IMR-90 (cell line): ENCODE data around the gene DLK2. TPM values are rescaled to one million over a fixed set of nuclear protein-coding genes. Genes with fewer than 3 reads are reported as not detected.

Experiments used
- ATAC-seq: fragments of 200-7000 bp; cut with Tn5 transposase; 2 replicates; pipeline ENCODE4 v1.9.1; 2020; ENCODE audit warnings: low read depth, mild to moderate bottlenecking, moderate library complexity
- BruUV-seq: library from RNA; stranded (reverse); fragments of 400-500 nt; replicated peaks from 2 replicates; lab custom pipeline; 2021; lab: Mats Ljungman, UMichigan
- CTCF ChIA-PET: fragments of 300-600 bp; formaldehyde crosslinking; extraction: SDS; loops from one replicate; lab custom pipeline; 2021; ENCODE audit warnings: antibody characterized with exemption; lab: Yijun Ruan, JAX
- POLR2A ChIA-PET: fragments of 300-600 bp; sonication (Branson Sonifier 250); formaldehyde crosslinking; loops from one replicate; lab custom pipeline; 2022; ENCODE audit warnings: antibody characterized with exemption; ENCODE audit not compliant: unreplicated experiment; lab: Charles Lee
- DNase-seq: peaks from one replicate; pipeline ENCODE4 v3.0.0; 2013
- H2AFZ ChIP-seq: replicated peaks from 2 replicates; pipeline ENCODE3; 2013; ENCODE audit warnings: low read length, mild to moderate bottlenecking; ENCODE audit not compliant: poor library complexity
- H2AK5ac ChIP-seq: 2 replicates; pipeline ENCODE4 v1.6.1; 2013; ENCODE audit warnings: low read depth, low read length, inconsistent platforms
- H2AK9ac ChIP-seq: replicated peaks from 2 replicates; pipeline ENCODE3; 2013; ENCODE audit warnings: mild to moderate bottlenecking, low read depth, low read length, moderate library complexity; ENCODE audit not compliant: poor library complexity
- H2BK120ac ChIP-seq: 2 replicates; pipeline ENCODE4 v1.6.1; 2013; ENCODE audit warnings: low read depth, low read length, inconsistent platforms
- H2BK15ac ChIP-seq: 3 replicates; pipeline ENCODE4 v1.6.1; 2013; ENCODE audit warnings: low read depth, low read length, inconsistent platforms
- H2BK20ac ChIP-seq: 2 replicates; pipeline ENCODE4 v1.6.1; 2013; ENCODE audit warnings: low read depth, mild to moderate bottlenecking, inconsistent platforms, low read length, moderate library complexity
- H2BK5ac ChIP-seq: 2 replicates; pipeline ENCODE4 v1.6.1; 2013; ENCODE audit warnings: mild to moderate bottlenecking, low read depth, low read length, inconsistent platforms; ENCODE audit not compliant: poor library complexity, severe bottlenecking
- H3K14ac ChIP-seq: replicated peaks from 2 replicates; pipeline ENCODE4 v1.6.1; 2013; ENCODE audit warnings: low read depth, low read length, inconsistent platforms
- H3K18ac ChIP-seq: 2 replicates; pipeline ENCODE4 v1.6.1; 2013; ENCODE audit warnings: low read depth, low read length, control low read depth
- H3K23ac ChIP-seq: 2 replicates; pipeline ENCODE4 v1.6.1; 2013; ENCODE audit warnings: low read depth, low read length, inconsistent platforms
- H3K27ac ChIP-seq: 2 replicates; pipeline ENCODE4 v1.5.1; 2013; ENCODE audit warnings: mild to moderate bottlenecking, control low read depth, low read length; ENCODE audit not compliant: insufficient read depth
- H3K27me3 ChIP-seq: 2 replicates; pipeline ENCODE4 v1.6.1; 2013; ENCODE audit warnings: low read length; ENCODE audit not compliant: control insufficient read depth, insufficient read depth
- H3K36me3 ChIP-seq: 2 replicates; pipeline ENCODE4 v1.6.1; 2013; ENCODE audit warnings: low read length, mixed read lengths; ENCODE audit not compliant: control insufficient read depth, insufficient read depth
- H3K4ac ChIP-seq: 2 replicates; pipeline ENCODE4 v1.6.1; 2013; ENCODE audit warnings: low read depth, low read length, inconsistent platforms
- H3K4me1 ChIP-seq: 2 replicates; pipeline ENCODE4 v1.6.1; 2013; ENCODE audit warnings: low read length, mixed read lengths; ENCODE audit not compliant: control insufficient read depth, insufficient read depth
- H3K4me2 ChIP-seq: 2 replicates; pipeline ENCODE4 v1.6.1; 2013; ENCODE audit warnings: low read depth, mild to moderate bottlenecking, control low read depth, low read length, moderate library complexity
- H3K4me3 ChIP-seq: 2 replicates; pipeline ENCODE4 v1.5.1; 2013; ENCODE audit warnings: low read depth, mild to moderate bottlenecking, control low read depth, low read length, moderate library complexity; ENCODE audit not compliant: insufficient read depth
- H3K56ac ChIP-seq: 2 replicates; pipeline ENCODE4 v1.6.1; 2013; ENCODE audit warnings: low read length, inconsistent platforms; ENCODE audit not compliant: insufficient read depth; ENCODE audit errors: extremely low read depth
- H3K79me1 ChIP-seq, 2 experiments: 2 replicates each; pipeline ENCODE4 v1.6.1; 2013; ENCODE audit warnings: low read length in 2 of 2, inconsistent platforms in 1 of 2, low read depth in 1 of 2
- H3K9ac ChIP-seq: 2 replicates; pipeline ENCODE4 v1.6.1; 2013; ENCODE audit warnings: low read depth, low read length, control low read depth
- H3K9me1 ChIP-seq: 2 replicates; pipeline ENCODE4 v1.6.1; 2013; ENCODE audit warnings: low read length, inconsistent platforms; ENCODE audit not compliant: insufficient read depth
- H3K9me3 ChIP-seq: 2 replicates; pipeline ENCODE4 v1.6.1; 2013; ENCODE audit warnings: low read length; ENCODE audit not compliant: control insufficient read depth, insufficient read depth
- H4K20me1 ChIP-seq: 2 replicates; pipeline ENCODE4 v1.6.1; 2013; ENCODE audit warnings: low read length, inconsistent platforms; ENCODE audit not compliant: insufficient read depth
- H4K5ac ChIP-seq: 2 replicates; pipeline ENCODE4 v1.6.1; 2013; ENCODE audit warnings: mild to moderate bottlenecking, low read depth, low read length, control low read depth
- H4K8ac ChIP-seq, 2 experiments: 2 replicates each; pipeline ENCODE4 v1.6.1; 2013; ENCODE audit warnings: low read depth in 2 of 2, low read length in 2 of 2, control low read depth in 1 of 2, inconsistent platforms in 1 of 2
- H4K91ac ChIP-seq: 2 replicates; pipeline ENCODE4 v1.6.1; 2013; ENCODE audit warnings: low read depth, low read length, inconsistent platforms; ENCODE audit not compliant: insufficient read depth
- BHLHE40 ChIP-seq: fragments of 150-350 bp; IDR thresholded peaks from 2 replicates; pipeline ENCODE4 v1.6.1; 2016; ENCODE audit warnings: mild to moderate bottlenecking, low read depth, low read length
- CEBPB ChIP-seq: IDR thresholded peaks from 2 replicates; pipeline ENCODE4 v1.6.1; 2012; ENCODE audit warnings: low read depth, low read length, improper control_type of control experiment
- CHD1 ChIP-seq: IDR thresholded peaks from 2 replicates; pipeline ENCODE4 v1.6.1; 2012; ENCODE audit warnings: low read depth, low read length, improper control_type of control experiment
- CTCF ChIP-seq: conservative IDR thresholded peaks from 2 replicates; pipeline ENCODE4 v1.5.1; 2012; ENCODE audit warnings: mild to moderate bottlenecking, low read depth, low read length, improper control_type of control experiment
- FOS ChIP-seq: fragments of 150-350 bp; IDR thresholded peaks from 2 replicates; pipeline ENCODE4 v1.6.1; 2016; ENCODE audit warnings: low read depth, low read length
- MAFK ChIP-seq: IDR thresholded peaks from 2 replicates; pipeline ENCODE4 v1.6.1; 2012; ENCODE audit warnings: low read depth, low read length, improper control_type of control experiment
- MAZ ChIP-seq: IDR thresholded peaks from 2 replicates; pipeline ENCODE4 v1.6.1; 2012; ENCODE audit warnings: low read depth, mild to moderate bottlenecking, low read length, improper control_type of control experiment, moderate library complexity, borderline replicate concordance
- MXI1 ChIP-seq: IDR thresholded peaks from 2 replicates; pipeline ENCODE4 v1.6.1; 2012; ENCODE audit warnings: low read depth, mild to moderate bottlenecking, low read length, moderate library complexity, borderline replicate concordance
- NFE2L2 ChIP-seq: fragments of 150-350 bp; IDR thresholded peaks from 2 replicates; pipeline ENCODE4 v1.6.1; 2016; ENCODE audit warnings: low read depth, mild to moderate bottlenecking, low read length
- POLR2A ChIP-seq: IDR thresholded peaks from 2 replicates; pipeline ENCODE4 v1.6.1; 2012; ENCODE audit warnings: mild to moderate bottlenecking, low read depth, low read length
- RAD21 ChIP-seq: IDR thresholded peaks from 2 replicates; pipeline ENCODE4 v1.6.1; 2012; ENCODE audit warnings: low read length, improper control_type of control experiment
- RCOR1 ChIP-seq: IDR thresholded peaks from 2 replicates; pipeline ENCODE4 v1.6.1; 2012; ENCODE audit warnings: mild to moderate bottlenecking, low read length, improper control_type of control experiment; ENCODE audit not compliant: insufficient replicate concordance
- RFX5 ChIP-seq: IDR thresholded peaks from 2 replicates; pipeline ENCODE4 v1.8.0; 2012; ENCODE audit warnings: low read depth, mild to moderate bottlenecking, low read length, moderate library complexity
- SMC3 ChIP-seq: fragments of 150-350 bp; IDR thresholded peaks from 2 replicates; pipeline ENCODE4 v1.6.1; 2016; ENCODE audit warnings: low read depth, mild to moderate bottlenecking, antibody characterized with exemption, low read length, moderate library complexity
- USF2 ChIP-seq: fragments of 150-350 bp; IDR thresholded peaks from 2 replicates; pipeline ENCODE4 v1.6.1; 2017; ENCODE audit warnings: mild to moderate bottlenecking, antibody characterized with exemption, low read length, low read depth
- WGBS, 2 experiments: methylation state at CpG; one replicate each; pipeline versions ENCODE4 v1.1.5 to v1.1.7; 2013; ENCODE audit warnings: missing lambda C conversion rate in 2 of 2; ENCODE audit not compliant: insufficient read length in 1 of 2; ENCODE audit errors: extremely low coverage in 2 of 2; 5-methylcytosine and 5-hydroxymethylcytosine counted together
- dilution Hi-C: fragments of 300-500 bp; cut with HindIII; formaldehyde crosslinking; loops from one replicate; pipeline ENCODE4 v1.14.3; 2018; ENCODE audit warnings: low sequenced_read_pairs; ENCODE audit not compliant: unreplicated experiment
- in situ Hi-C: fragments of 300-500 bp; cut with MboI; formaldehyde crosslinking; loops from 3 replicates; pipeline ENCODE4 v1.14.3; 2019; ENCODE audit warnings: low sequenced_read_pairs, inconsistent platforms, mixed read lengths
- intact Hi-C: fragments of 100-400 bp; cut with micrococcal nuclease; formaldehyde crosslinking; loops from 2 replicates; pipeline ENCODE4 v1.10.0; 2022
- polyA plus RNA-seq, 3 experiments: library from polyadenylated mRNA; depleted of rRNA; stranded (reverse); fragments of >200 nt; gene quantifications; 2 replicates each; pipeline ENCODE4 v1.2.3, GENCODE V29; 2012; ENCODE audit warnings: low replicate concordance in 1 of 3
- total RNA-seq: library from RNA; depleted of rRNA; stranded (reverse); fragments of >200 nt; gene quantifications from 2 replicates; pipeline ENCODE4 v1.2.3, GENCODE V29; 2012
- TF ChIP-seq, protein P1 (sequence below): fragments of 150-350 bp; IDR thresholded peaks from 2 replicates; pipeline ENCODE4 v1.6.1; 2016; ENCODE audit warnings: low read depth, mild to moderate bottlenecking, low read length, moderate library complexity, borderline replicate concordance

DLK2 gene
- total and polyA plus RNA-seq, 2 of the 4 experiments (the other 2 are of a cell fraction) = 0.90 to 2.8 TPM

DNA sequence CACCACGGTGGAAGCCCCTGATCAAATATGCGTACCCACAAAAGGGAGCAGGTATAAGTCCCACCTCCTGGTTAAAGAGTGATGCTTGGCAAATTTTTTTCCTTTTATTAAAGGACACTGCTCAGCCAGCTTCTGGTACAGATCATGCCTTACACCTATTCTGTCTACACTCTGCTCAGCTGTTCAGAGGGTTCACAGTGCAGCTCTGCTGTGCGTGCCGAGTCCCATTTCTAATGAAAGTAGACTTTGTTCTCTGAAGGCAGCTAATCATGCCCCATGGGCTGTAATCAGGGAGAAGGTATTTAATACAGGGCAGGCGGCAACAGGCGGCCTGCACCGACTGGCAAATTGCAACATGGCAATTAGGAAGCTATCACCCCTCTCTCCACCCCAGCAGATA is 38.5 kb upstream of the DLK2 start:
- DNase-seq (no peak), ATAC-seq (no peak)
- H3K4me2 ChIP-seq = no peak overlapping the region
- H2AK5ac ChIP-seq = no peak overlapping the region
- H3K79me1 ChIP-seq = peaks cover 34 to 76% of the 10 kb centered on the region in 2 experiments
- no peaks in the 10 kb centered on the region for H3K27me3 ChIP-seq
- no peak overlapping the region for H3K14ac ChIP-seq
- no peaks in the 10 kb centered on the region for H3K9me3 ChIP-seq
- no peak overlapping the region for H3K23ac ChIP-seq
- no peak overlapping the region for H2BK20ac ChIP-seq
- H3K4ac ChIP-seq = no peak overlapping the region
- TF ChIP-seq, protein P1, sequence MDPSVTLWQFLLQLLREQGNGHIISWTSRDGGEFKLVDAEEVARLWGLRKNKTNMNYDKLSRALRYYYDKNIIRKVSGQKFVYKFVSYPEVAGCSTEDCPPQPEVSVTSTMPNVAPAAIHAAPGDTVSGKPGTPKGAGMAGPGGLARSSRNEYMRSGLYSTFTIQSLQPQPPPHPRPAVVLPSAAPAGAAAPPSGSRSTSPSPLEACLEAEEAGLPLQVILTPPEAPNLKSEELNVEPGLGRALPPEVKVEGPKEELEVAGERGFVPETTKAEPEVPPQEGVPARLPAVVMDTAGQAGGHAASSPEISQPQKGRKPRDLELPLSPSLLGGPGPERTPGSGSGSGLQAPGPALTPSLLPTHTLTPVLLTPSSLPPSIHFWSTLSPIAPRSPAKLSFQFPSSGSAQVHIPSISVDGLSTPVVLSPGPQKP = no peak
- TF ChIP-seq BHLHE40 (no peak), MXI1 (no peak), CTCF (no peak), MAZ (no peak), MAFK (no peak), CHD1 (no peak), SMC3 (no peak), NFE2L2 (no peak), CEBPB (no peak), RAD21 (no peak), USF2 (no peak), RFX5 (no peak), FOS (no peak), POLR2A (no peak), RCOR1 (no peak)
- 0 out of 3 replicates have a peak overlapping the region, but pooled peaks have one; percentile 2 for H2BK15ac ChIP-seq
- peaks cover 4% of the 10 kb centered on the region; the same call in 1 of the 2 replicates for H3K36me3 ChIP-seq
- no peak overlapping the region for H4K91ac ChIP-seq
- no peak overlapping the region for H4K8ac ChIP-seq
- in situ Hi-C loops = loop anchor here (5.0 to 10.0 kb wide), 2 partner anchors 49 to 237 kb away; no protein-coding TSS in a partner anchor
- H3K56ac ChIP-seq = no peak overlapping the region
- H2AK9ac ChIP-seq = peak overlapping the region; percentile 11
- H2BK5ac ChIP-seq = no peak overlapping the region
- H3K4me1 ChIP-seq = peaks cover 46% of the 10 kb centered on the region
- H3K4me3 ChIP-seq = no peak overlapping the region
- no peak overlapping the region for H3K18ac ChIP-seq
- H2BK120ac ChIP-seq = no peak overlapping the region
- no CpG with 5 or more reads among the region's 7 CpGs for WGBS, 2 experiments
- no peak overlapping the region for H3K27ac ChIP-seq
- dilution Hi-C loops = no loop called here
- no peak overlapping the region for H2AFZ ChIP-seq
- ChIA-PET POLR2A (no interaction called here), CTCF (interaction anchor here (3.3 kb wide), 1 partner anchor 13 kb away, joined by 17 read pairs; no protein-coding TSS in a partner anchor)
- BruUV-seq = no TSS peak
- H3K9me1 ChIP-seq = peaks cover 42% of the 10 kb centered on the region
- no peak overlapping the region for H4K5ac ChIP-seq
- intact Hi-C loops = no loop called here
- no peak overlapping the region for H3K9ac ChIP-seq
- peaks cover 31% of the 10 kb centered on the region; the same call in 1 of the 2 replicates for H4K20me1 ChIP-seq
